Erythroblast (primary cell): ENCODE results near the gene IGIP.

Source experiments
- GATA1 ChIP-seq: IDR thresholded peaks from 2 replicates; pipeline ENCODE4 v1.6.1; 2011; ENCODE audit warnings: low read depth, mild to moderate bottlenecking, control low read depth, low read length, moderate library complexity
- POLR2A ChIP-seq: IDR thresholded peaks from 2 replicates; pipeline ENCODE4 v1.6.1; 2011; ENCODE audit warnings: mild to moderate bottlenecking, low read length

DNA sequence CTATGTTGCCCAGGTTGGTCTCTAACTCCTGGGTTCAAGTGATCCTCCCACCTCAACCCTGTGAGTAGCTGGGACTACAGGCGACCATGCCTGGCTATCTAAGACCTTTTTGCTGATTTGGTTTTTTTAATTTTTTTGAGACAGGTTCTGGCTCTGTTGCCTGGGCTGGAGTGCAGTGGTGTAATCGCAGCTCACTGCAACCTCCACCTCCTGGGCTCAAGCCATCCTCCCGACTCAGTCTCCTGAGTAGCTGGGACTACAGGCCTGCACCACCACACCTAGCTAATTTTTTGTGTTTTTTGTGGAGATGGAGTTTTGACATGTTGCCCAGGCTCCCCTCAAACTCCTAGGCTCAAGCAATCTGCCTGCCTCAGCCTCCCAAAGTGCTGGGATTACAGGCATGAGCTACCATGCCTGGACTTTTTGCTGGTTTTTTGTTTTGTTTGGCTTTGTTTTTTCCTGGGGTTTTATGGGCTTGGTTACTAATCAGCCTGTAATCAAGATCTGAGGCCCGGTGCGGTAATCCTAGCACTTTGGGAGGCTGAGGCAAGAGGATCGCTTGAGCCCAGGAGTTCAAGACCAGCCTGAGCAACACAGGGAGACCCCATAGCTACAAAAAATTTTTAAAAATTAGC lies 52.9 kb downstream of the IGIP start:
- TF ChIP-seq POLR2A (no peak), GATA1 (no peak)
